Activated T-cell treated with anti-CD3 and anti-CD28 coated beads, Interleukin-2, amount 50 U/mL, for 72 hours (primary cell): Measurements from ENCODE around the gene SLC4A1. TPM values are rescaled to one million over a fixed set of nuclear protein-coding genes. Genes with fewer than 3 reads are reported as not detected.

Experiments used
- ATAC-seq, 2 donors: fragments of 150-1000 bp; cut with Tn5 transposase; replicated peaks in 1 of 2; 2 replicates each; pipeline ENCODE4 v1.10.0; 2021; ENCODE audit warnings: moderate library complexity in 2 of 2, mild to moderate bottlenecking in 1 of 2
- DNase-seq, 2 donors: peaks; one replicate each; pipeline ENCODE4 v3.0.0; 2021 to 2022; ENCODE audit warnings: mixed read lengths in 1 of 2
- H3K27ac Mint-ChIP-seq: one replicate; pipeline ENCODE4 v1.8.0; 2022; ENCODE audit warnings: mild to moderate bottlenecking, moderate library complexity, mixed read lengths
- H3K27me3 Mint-ChIP-seq: one replicate; pipeline ENCODE4 v1.8.0; 2022; ENCODE audit warnings: low read depth, mixed read lengths
- H3K36me3 Mint-ChIP-seq, 2 donors: one replicate each; pipeline ENCODE4 v1.8.0; 2022; ENCODE audit warnings: mixed read lengths in 2 of 2, mild to moderate bottlenecking in 1 of 2; ENCODE audit not compliant: insufficient read depth in 2 of 2
- H3K4me1 Mint-ChIP-seq: one replicate; pipeline ENCODE4 v1.8.0; 2022; ENCODE audit warnings: low read depth, mixed read lengths
- H3K4me3 Mint-ChIP-seq, 2 donors: one replicate each; pipeline ENCODE4 v1.8.0; 2022; ENCODE audit warnings: mild to moderate bottlenecking in 2 of 2, mixed read lengths in 2 of 2, moderate library complexity in 2 of 2
- H3K9me3 Mint-ChIP-seq, 2 donors: one replicate each; pipeline ENCODE4 v1.8.0; 2022; ENCODE audit warnings: mixed read lengths in 2 of 2
- total RNA-seq, 2 donors: library from RNA; stranded (reverse); gene quantifications; one replicate each; pipeline ENCODE4 v1.2.3, GENCODE V29; 2022

The SLC4A1 gene
- total RNA-seq, 2 donors from 2014 or later = not detected

GRCh38 chr17:44279666-44280391 lies 11.9 kb upstream of the SLC4A1 start:
- Mint-ChIP-seq H3K4me1 (peaks cover 11% of the 10 kb centered on the region), H3K36me3 (no peaks in the 10 kb centered on the region), H3K27me3 (peaks cover 5% of the 10 kb centered on the region), H3K4me3 (no peak overlapping the region), H3K9me3 (no peaks in the 10 kb centered on the region), H3K27ac (no peak overlapping the region)
- peak; percentile 75 to 93 for ATAC-seq
- DNase-seq = peak; percentile 23 to 41

- ATAC-seq = no peak
- no peak overlapping the region for H3K4me3 Mint-ChIP-seq
Measured at GRCh38 chr17:44279346-44279665, 11.4 kb upstream of the SLC4A1 start.

GRCh38 chr17:44277976-44278375 lies 10.0 kb upstream of the SLC4A1 start:
- H3K9me3 Mint-ChIP-seq = no peaks in the 10 kb centered on the region
- ATAC-seq = no peak
- DNase-seq = no peak
- H3K4me3 Mint-ChIP-seq = no peak overlapping the region
- no peaks in the 10 kb centered on the region for H3K36me3 Mint-ChIP-seq
- peaks cover 12% of the 10 kb centered on the region for H3K27me3 Mint-ChIP-seq
- H3K27ac Mint-ChIP-seq = no peak overlapping the region
- peaks cover 11% of the 10 kb centered on the region for H3K4me1 Mint-ChIP-seq

More at GRCh38 chr17:44279346-44279665, 11.4 kb upstream of the SLC4A1 start:
- Mint-ChIP-seq H3K27me3 (peaks cover 7% of the 10 kb centered on the region), H3K27ac (no peak overlapping the region), H3K9me3 (no peaks in the 10 kb centered on the region), H3K36me3 (no peaks in the 10 kb centered on the region), H3K4me1 (peaks cover 11% of the 10 kb centered on the region)
- DNase-seq = no peak

GRCh38 chr17:44273607-44274006 lies 5.7 kb upstream of the SLC4A1 start:
- Mint-ChIP-seq H3K4me3 (no peak overlapping the region), H3K36me3 (no peaks in the 10 kb centered on the region), H3K4me1 (no peaks in the 10 kb centered on the region), H3K9me3 (no peaks in the 10 kb centered on the region), H3K27me3 (peaks cover 23% of the 10 kb centered on the region), H3K27ac (no peak overlapping the region)
- ATAC-seq (no peak), DNase-seq (no peak)

- H3K4me3 Mint-ChIP-seq = no peak overlapping the region
Measured at GRCh38 chr17:44272954-44273353, 5.0 kb upstream of the SLC4A1 start.

GRCh38 chr17:44272321-44272951 lies 4.5 kb upstream of the SLC4A1 start:
- Mint-ChIP-seq H3K4me3 (no peak overlapping the region), H3K36me3 (no peaks in the 10 kb centered on the region), H3K27ac (no peak overlapping the region), H3K4me1 (no peaks in the 10 kb centered on the region), H3K27me3 (peaks cover 23% of the 10 kb centered on the region), H3K9me3 (no peaks in the 10 kb centered on the region)
- ATAC-seq = no peak
- DNase-seq = no peak

More at GRCh38 chr17:44272954-44273353, 5.0 kb upstream of the SLC4A1 start:
- DNase-seq (no peak), ATAC-seq (no peak)
- Mint-ChIP-seq H3K27me3 (peaks cover 23% of the 10 kb centered on the region), H3K9me3 (no peaks in the 10 kb centered on the region), H3K4me1 (no peaks in the 10 kb centered on the region), H3K27ac (no peak overlapping the region), H3K36me3 (no peaks in the 10 kb centered on the region)

GRCh38 chr17:44269535-44270240 lies 1.8 kb upstream of the SLC4A1 start:
- Mint-ChIP-seq H3K27me3 (peaks cover 17% of the 10 kb centered on the region), H3K4me1 (no peaks in the 10 kb centered on the region), H3K36me3 (no peaks in the 10 kb centered on the region), H3K27ac (no peak overlapping the region), H3K9me3 (no peaks in the 10 kb centered on the region), H3K4me3 (no peak overlapping the region)
- DNase-seq = no peak
- ATAC-seq = no peak

GRCh38 chr17:44268709-44269534 lies 987 bp upstream of the SLC4A1 start:
- Mint-ChIP-seq H3K4me3 (no peak overlapping the region), H3K9me3 (no peaks in the 10 kb centered on the region), H3K27ac (no peak overlapping the region), H3K4me1 (no peaks in the 10 kb centered on the region), H3K36me3 (no peaks in the 10 kb centered on the region), H3K27me3 (peaks cover 12% of the 10 kb centered on the region)
- ATAC-seq (no peak), DNase-seq (no peak)

GRCh38 chr17:44267165-44267455 lies 825 bp downstream of the SLC4A1 start:
- Mint-ChIP-seq H3K36me3 (no peaks in the 10 kb centered on the region), H3K27ac (no peak overlapping the region), H3K4me1 (no peaks in the 10 kb centered on the region), H3K27me3 (peaks cover 5% of the 10 kb centered on the region), H3K9me3 (no peaks in the 10 kb centered on the region), H3K4me3 (no peak overlapping the region)
- ATAC-seq (no peak), DNase-seq (no peak)

GRCh38 chr17:44266402-44267164 lies 1.4 kb downstream of the SLC4A1 start:
- no peak for DNase-seq
- Mint-ChIP-seq H3K36me3 (no peaks in the 10 kb centered on the region), H3K27me3 (no peaks in the 10 kb centered on the region), H3K27ac (no peak overlapping the region), H3K4me3 (no peak overlapping the region), H3K4me1 (no peaks in the 10 kb centered on the region), H3K9me3 (no peaks in the 10 kb centered on the region)
- no peak for ATAC-seq

- ATAC-seq = no peak
- no peaks in the 10 kb centered on the region for H3K27me3 Mint-ChIP-seq
- no peaks in the 10 kb centered on the region for H3K36me3 Mint-ChIP-seq
- no peak for DNase-seq
- H3K4me3 Mint-ChIP-seq = no peak overlapping the region
- H3K27ac Mint-ChIP-seq = no peak overlapping the region
- H3K4me1 Mint-ChIP-seq = no peaks in the 10 kb centered on the region
- H3K9me3 Mint-ChIP-seq = no peaks in the 10 kb centered on the region
Measured at GRCh38 chr17:44263345-44263902, 4.5 kb downstream of the SLC4A1 start.

- Mint-ChIP-seq H3K27ac (no peak overlapping the region), H3K4me1 (no peaks in the 10 kb centered on the region), H3K27me3 (no peaks in the 10 kb centered on the region), H3K36me3 (no peaks in the 10 kb centered on the region), H3K4me3 (no peak overlapping the region), H3K9me3 (no peaks in the 10 kb centered on the region)
- DNase-seq = no peak
- ATAC-seq = no peak
Measured at GRCh38 chr17:44262654-44263225, 5.2 kb downstream of the SLC4A1 start.
